H9 (cell line): ENCODE results near the gene STK32C. TPM values are rescaled to one million over a fixed set of nuclear protein-coding genes. Genes with fewer than 3 reads are reported as not detected.

Experiments used
- DNase-seq: peaks from one replicate; pipeline ENCODE4 v3.0.0-alpha.2; 2017
- H2AFZ ChIP-seq: one replicate; pipeline ENCODE4 v1.6.1; 2013; ENCODE audit warnings: mild to moderate bottlenecking, low read length, control low read depth, moderate library complexity
- H2AK5ac ChIP-seq: 2 replicates; pipeline ENCODE4 v1.6.1; 2013; ENCODE audit warnings: low read length, control low read depth, mixed read lengths; ENCODE audit not compliant: insufficient read length
- H2BK120ac ChIP-seq: one replicate; pipeline ENCODE4 v1.6.1; 2013; ENCODE audit warnings: low read depth, mild to moderate bottlenecking, low read length, control low read depth, inconsistent platforms; ENCODE audit not compliant: poor library complexity, severe bottlenecking
- H2BK12ac ChIP-seq: 2 replicates; pipeline ENCODE4 v1.6.1; 2013; ENCODE audit warnings: low read length, control low read depth, mixed read lengths, low read depth; ENCODE audit not compliant: insufficient read length
- H2BK15ac ChIP-seq: 2 replicates; pipeline ENCODE4 v1.6.1; 2013; ENCODE audit warnings: low read depth, low read length, control low read depth
- H2BK20ac ChIP-seq: one replicate; pipeline ENCODE4 v1.6.1; 2013; ENCODE audit warnings: low read depth, mild to moderate bottlenecking, low read length, control low read depth, inconsistent platforms; ENCODE audit not compliant: poor library complexity, severe bottlenecking
- H2BK5ac ChIP-seq: 2 replicates; pipeline ENCODE4 v1.6.1; 2013; ENCODE audit warnings: low read length, control low read depth, mixed read lengths; ENCODE audit not compliant: insufficient read length
- H3K14ac ChIP-seq: 2 replicates; pipeline ENCODE4 v1.6.1; 2013; ENCODE audit warnings: low read length, control low read depth; ENCODE audit not compliant: insufficient read depth
- H3K18ac ChIP-seq: 2 replicates; pipeline ENCODE4 v1.6.1; 2013; ENCODE audit warnings: low read depth, mild to moderate bottlenecking, mixed read lengths, low read length, control low read depth; ENCODE audit not compliant: insufficient read length
- H3K23ac ChIP-seq: 2 replicates; pipeline ENCODE4 v1.6.1; 2013; ENCODE audit warnings: low read length, control low read depth, mixed read lengths, low read depth; ENCODE audit not compliant: insufficient read length
- H3K23me2 ChIP-seq: 2 replicates; pipeline ENCODE4 v1.6.1; 2013; ENCODE audit warnings: low read depth, mild to moderate bottlenecking, mixed read lengths, low read length, control low read depth; ENCODE audit not compliant: insufficient read length, poor library complexity, severe bottlenecking
- H3K27ac ChIP-seq: 2 replicates; pipeline ENCODE4 v1.5.1; 2013; ENCODE audit warnings: low read length, control low read depth, mixed read lengths, low read depth; ENCODE audit not compliant: insufficient read length
- H3K27me3 ChIP-seq: 2 replicates; pipeline ENCODE4 v1.6.1; 2013; ENCODE audit warnings: low read length, control low read depth, inconsistent platforms; ENCODE audit not compliant: insufficient read depth
- H3K4ac ChIP-seq: 2 replicates; pipeline ENCODE4 v1.6.1; 2013; ENCODE audit warnings: low read depth, mild to moderate bottlenecking, control low read depth, inconsistent platforms, low read length, moderate library complexity
- H3K4me1 ChIP-seq: 2 replicates; pipeline ENCODE4 v1.6.1; 2013; ENCODE audit warnings: low read length, control low read depth, inconsistent platforms; ENCODE audit not compliant: insufficient read depth
- H3K4me2 ChIP-seq: 2 replicates; pipeline ENCODE4 v1.6.1; 2013; ENCODE audit warnings: low read length, control low read depth, mixed read lengths; ENCODE audit not compliant: insufficient read length, insufficient read depth
- H3K56ac ChIP-seq: 2 replicates; pipeline ENCODE4 v1.6.1; 2013; ENCODE audit warnings: low read depth, mild to moderate bottlenecking, mixed read lengths, low read length, control low read depth; ENCODE audit not compliant: insufficient read length
- H3K79me1 ChIP-seq: 2 replicates; pipeline ENCODE4 v1.6.1; 2013; ENCODE audit warnings: low read depth, mild to moderate bottlenecking, moderate library complexity, low read length, control low read depth, inconsistent platforms; ENCODE audit not compliant: insufficient read depth, poor library complexity, severe bottlenecking
- H3K79me2 ChIP-seq: 2 replicates; pipeline ENCODE4 v1.6.1; 2013; ENCODE audit warnings: low read length, control low read depth, inconsistent platforms; ENCODE audit not compliant: insufficient read depth
- H3K9ac ChIP-seq: 2 replicates; pipeline ENCODE4 v1.6.1; 2013; ENCODE audit warnings: low read length, control low read depth, mixed read lengths; ENCODE audit not compliant: insufficient read length; ENCODE audit errors: extremely low read depth
- H3K9me3 ChIP-seq: one replicate; pipeline ENCODE4 v1.6.1; 2013; ENCODE audit warnings: low read depth, low read length, inconsistent platforms; ENCODE audit not compliant: control insufficient read depth
- H3T11ph ChIP-seq: one replicate; pipeline ENCODE4 v1.6.1; 2013; ENCODE audit warnings: mild to moderate bottlenecking, low read length, control low read depth, inconsistent platforms
- H4K20me1 ChIP-seq: one replicate; pipeline ENCODE4 v1.6.1; 2013; ENCODE audit not compliant: control insufficient read depth, insufficient read length, insufficient read depth
- H4K5ac ChIP-seq: 2 replicates; pipeline ENCODE4 v1.6.1; 2013; ENCODE audit warnings: low read depth, mild to moderate bottlenecking, mixed read lengths, low read length, control low read depth; ENCODE audit not compliant: insufficient read length
- H4K8ac ChIP-seq: replicated peaks from 2 replicates; pipeline ENCODE4 v1.6.1; 2013; ENCODE audit warnings: low read length, control low read depth, mixed read lengths, low read depth; ENCODE audit not compliant: insufficient read length
- H4K91ac ChIP-seq: 2 replicates; pipeline ENCODE4 v1.6.1; 2013; ENCODE audit warnings: low read depth, mild to moderate bottlenecking, moderate library complexity, mixed read lengths, low read length, control low read depth; ENCODE audit not compliant: insufficient read length
- H3K27ac Mint-ChIP-seq, 3 experiments: 2 replicates in 2 of 3; 3 replicates in 1 of 3; pipeline ENCODE4 v1.8.0; 2020 to 2021; ENCODE audit warnings: mixed read lengths in 3 of 3, mild to moderate bottlenecking in 1 of 3, moderate library complexity in 1 of 3
- H3K27me3 Mint-ChIP-seq: 2 replicates; pipeline ENCODE4 v1.8.0; 2021; ENCODE audit warnings: low read depth, mild to moderate bottlenecking, moderate library complexity, mixed read lengths
- H3K36me3 Mint-ChIP-seq, 3 experiments: 2 replicates in 2 of 3; 3 replicates in 1 of 3; pipeline ENCODE4 v1.8.0; 2020 to 2021; ENCODE audit warnings: low read depth in 3 of 3, mixed read lengths in 3 of 3; ENCODE audit not compliant: insufficient read depth in 1 of 3
- H3K4me1 Mint-ChIP-seq, 2 experiments: 2 replicates each; pipeline ENCODE4 v1.8.0; 2020; ENCODE audit warnings: mixed read lengths in 2 of 2
- H3K4me3 Mint-ChIP-seq, 2 experiments: 2 replicates in 1 of 2; 3 replicates in 1 of 2; pipeline ENCODE4 v1.8.0; 2020 to 2021; ENCODE audit warnings: mild to moderate bottlenecking in 2 of 2, mixed read lengths in 2 of 2, moderate library complexity in 1 of 2
- H3K9me3 Mint-ChIP-seq, 2 experiments: 2 replicates in 1 of 2; 3 replicates in 1 of 2; pipeline ENCODE4 v1.8.0; 2020; ENCODE audit warnings: mild to moderate bottlenecking in 2 of 2, mixed read lengths in 2 of 2, moderate library complexity in 1 of 2
- CTCF ChIP-seq: fragments of 200-600 bp; sonication (generic); conservative IDR thresholded peaks from 3 replicates; pipeline ENCODE4 v1.8.0; 2021; ENCODE audit warnings: antibody characterized with exemption, mild to moderate bottlenecking
- WGBS: extraction: QIAGEN DNeasy Blood & Tissue Kit; methylation state at CpG from one replicate; pipeline ENCODE4 v1.1.7; 2013; ENCODE audit warnings: missing lambda C conversion rate, low lambda C conversion rate, mixed read lengths; ENCODE audit not compliant: insufficient read length; ENCODE audit errors: extremely low coverage; 5-methylcytosine and 5-hydroxymethylcytosine counted together
- total RNA-seq: library from RNA; stranded (reverse); gene quantifications from 2 replicates; pipeline ENCODE4 v1.2.1, GENCODE V29; 2021

Gene STK32C
- total RNA-seq, 1 experiment from 2014 or later = 11.3 TPM

- peaks cover 11 to 12% of the 10 kb centered on the region in 2 experiments for H3K9me3 Mint-ChIP-seq
- H2BK12ac ChIP-seq = no peak overlapping the region
- 0 out of 2 replicates have a peak overlapping the region, but pooled peaks have one; percentile 23 for H3K14ac ChIP-seq
- H2BK5ac ChIP-seq = no peak overlapping the region
- no peaks in the 10 kb centered on the region for H3K4me1 ChIP-seq
- no peaks in the 10 kb centered on the region for H3K9me3 ChIP-seq
- no peak for DNase-seq
- no peaks in the 10 kb centered on the region for H3K27me3 Mint-ChIP-seq
- H2AFZ ChIP-seq = no peak overlapping the region
- no peak overlapping the region for H3K4me3 Mint-ChIP-seq
- H3K79me1 ChIP-seq = no peaks in the 10 kb centered on the region
- peaks cover 0 to 10% (median 0%) of the 10 kb centered on the region in 3 experiments; a peak in 3 of 7 replicates for H3K36me3 Mint-ChIP-seq
- H2BK20ac ChIP-seq = no peak overlapping the region
- no peak overlapping the region for H3K9ac ChIP-seq
- TF ChIP-seq CTCF = no peak
- no peak overlapping the region for H3K56ac ChIP-seq
- no peaks in the 10 kb centered on the region for H3K23me2 ChIP-seq
- H2BK15ac ChIP-seq = no peak overlapping the region
- peaks cover 3% of the 10 kb centered on the region for H4K20me1 ChIP-seq
- no peaks in the 10 kb centered on the region for H3K27me3 ChIP-seq
- H4K5ac ChIP-seq = no peak overlapping the region
- no peak overlapping the region for H2BK120ac ChIP-seq
- no peak overlapping the region for H3K27ac Mint-ChIP-seq
- no peak overlapping the region for H4K91ac ChIP-seq
- H3K4ac ChIP-seq = no peak overlapping the region
- H3K4me2 ChIP-seq = no peak overlapping the region
- H4K8ac ChIP-seq = no peak overlapping the region
- H3K27ac ChIP-seq = no peak overlapping the region
- no peak overlapping the region for H3T11ph ChIP-seq
- H3K79me2 ChIP-seq = no peaks in the 10 kb centered on the region
- WGBS = no CpG with 5 or more reads among the region's 15 CpGs
- no peak overlapping the region for H3K23ac ChIP-seq
- H3K4me1 Mint-ChIP-seq = peaks cover 0 to 6% of the 10 kb centered on the region in 2 experiments; a peak in 3 of 4 replicates
- H3K18ac ChIP-seq = no peak overlapping the region
- no peak overlapping the region for H2AK5ac ChIP-seq
Measured at GRCh38 chr10:132265890-132266496, 41.8 kb downstream of the STK32C start.
